ENCODE data around the gene GPR84.

Gene GPR84

GRCh38 chr12:54364413-54364812 lies at the start of gene GPR84:
Gene GPR84 (minus strand): TSS chr12:54364486. CDS start chr12:54363851, 635 bp downstream.
- no peak for DNase-seq (ENCODE audit: low read depth, low spot score)
- no peak within 1 kb of the TSS for H3K27ac ChIP-seq

GRCh38 chr12:54413284-54414190 lies 49.3 kb upstream of the GPR84 start:
- DNase-seq (ENCODE audit: low read depth, low spot score), result no peak
- peak overlapping the region; percentile 86 for H3K27ac ChIP-seq

GRCh38 chr12:54412786-54413185 lies 48.5 kb upstream of the GPR84 start:
- H3K27ac ChIP-seq, result peak overlapping the region; percentile 86
- DNase-seq (ENCODE audit: low read depth, low spot score), result no peak

- no peak for DNase-seq (ENCODE audit: low read depth, low spot score)
- H3K27ac ChIP-seq, result peak overlapping the region; percentile 86
Observed at GRCh38 chr12:54412348-54412747, 48.1 kb upstream of the GPR84 start.

- peak overlapping the region; percentile 86 for H3K27ac ChIP-seq
- DNase-seq (ENCODE audit: low read depth, low spot score), result peak; percentile 93
Observed at GRCh38 chr12:54411391-54412241, 47.3 kb upstream of the GPR84 start.

GRCh38 chr12:54409267-54409666 lies 45.0 kb upstream of the GPR84 start:
- H3K27ac ChIP-seq, result no peak overlapping the region
- DNase-seq (ENCODE audit: low read depth, low spot score), result no peak

GRCh38 chr12:54407183-54407905 lies 43.1 kb upstream of the GPR84 start:
- H3K27ac ChIP-seq, result no peak overlapping the region
- no peak for DNase-seq (ENCODE audit: low read depth, low spot score)

GRCh38 chr12:54405573-54405972 lies 41.3 kb upstream of the GPR84 start:
- H3K27ac ChIP-seq, result no peak overlapping the region
- DNase-seq (ENCODE audit: low read depth, low spot score), result no peak

- no peak for DNase-seq (ENCODE audit: low read depth, low spot score)
- H3K27ac ChIP-seq, result no peak overlapping the region
Observed at GRCh38 chr12:54405106-54405505, 40.8 kb upstream of the GPR84 start.

- H3K27ac ChIP-seq, result no peak overlapping the region
- DNase-seq (ENCODE audit: low read depth, low spot score), result no peak
Observed at GRCh38 chr12:54404061-54405004, 40.0 kb upstream of the GPR84 start.

GRCh38 chr12:54401119-54401518 lies 36.8 kb upstream of the GPR84 start:
- no peak for DNase-seq (ENCODE audit: low read depth, low spot score)
- no peak overlapping the region for H3K27ac ChIP-seq

- DNase-seq (ENCODE audit: low read depth, low spot score), result peak; percentile 27
- H3K27ac ChIP-seq, result no peak overlapping the region
Observed at GRCh38 chr12:54398995-54399793, 34.9 kb upstream of the GPR84 start.

GRCh38 chr12:54398218-54398617 lies 33.9 kb upstream of the GPR84 start:
- H3K27ac ChIP-seq, result no peak overlapping the region
- DNase-seq (ENCODE audit: low read depth, low spot score), result no peak

- H3K27ac ChIP-seq, result no peak overlapping the region
- no peak for DNase-seq (ENCODE audit: low read depth, low spot score)
Observed at GRCh38 chr12:54397157-54397556, 32.9 kb upstream of the GPR84 start.

GRCh38 chr12:54395545-54395944 lies 31.3 kb upstream of the GPR84 start:
- no peak overlapping the region for H3K27ac ChIP-seq
- no peak for DNase-seq (ENCODE audit: low read depth, low spot score)

- no peak overlapping the region for H3K27ac ChIP-seq
- DNase-seq (ENCODE audit: low read depth, low spot score), result no peak
Observed at GRCh38 chr12:54394986-54395385, 30.7 kb upstream of the GPR84 start.

- DNase-seq (ENCODE audit: low read depth, low spot score), result no peak
- H3K27ac ChIP-seq, result peak overlapping the region; percentile 73
Observed at GRCh38 chr12:54394281-54394719, 30.0 kb upstream of the GPR84 start.

- H3K27ac ChIP-seq, result peak overlapping the region; percentile 73
- no peak for DNase-seq (ENCODE audit: low read depth, low spot score)
Observed at GRCh38 chr12:54393743-54394142, 29.5 kb upstream of the GPR84 start.
